HG03280 (cell line): ENCODE data around the gene KDM5C.

ENCODE experiments used
- ATAC-seq: cut with Tn5 transposase; IDR thresholded peaks from one replicate; pipeline ENCODE4 v1.9.1; 2021; ENCODE audit warnings: mild to moderate bottlenecking, moderate library complexity; ENCODE audit not compliant: unreplicated experiment

KDM5C gene

DNA sequence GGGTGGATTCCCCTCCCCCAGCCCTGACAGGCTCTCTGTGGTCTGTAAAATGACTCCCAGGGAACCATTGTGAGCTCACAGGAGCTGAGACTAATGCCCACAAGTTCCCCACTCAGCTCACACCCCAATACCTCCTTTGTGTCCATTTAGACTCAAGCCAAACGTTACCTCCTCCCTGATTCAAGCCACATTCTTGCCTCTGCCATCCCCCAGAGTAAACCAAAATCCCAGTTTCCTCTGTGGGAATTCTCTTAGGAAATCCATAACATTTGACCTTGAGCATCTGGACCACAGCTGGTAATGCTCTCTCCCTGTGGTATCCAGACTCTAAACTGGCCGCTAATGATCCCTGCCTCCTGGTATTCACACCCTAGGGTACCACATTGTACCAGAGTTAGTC lies 26.3 kb upstream of the KDM5C start:
- no peak for ATAC-seq

DNA sequence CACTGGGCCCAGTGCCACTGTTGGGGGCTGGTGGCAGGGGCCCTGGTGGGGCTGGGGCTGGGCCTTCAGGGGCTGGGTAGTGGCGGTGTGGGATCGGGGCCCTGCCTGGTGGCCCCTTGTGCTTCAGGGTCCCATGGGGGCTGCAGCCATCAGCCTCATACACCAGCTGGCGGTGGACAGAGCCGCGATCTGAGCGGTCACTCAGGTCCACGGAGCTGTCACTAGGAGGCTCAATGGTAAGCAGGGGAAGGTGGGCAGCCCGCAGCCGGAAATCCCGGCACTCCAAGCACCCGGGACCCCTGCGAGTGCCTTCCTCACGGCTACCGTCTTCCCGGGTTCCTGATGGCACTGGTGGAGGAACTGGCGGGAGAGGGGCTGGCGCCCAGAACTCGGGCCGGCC lies 25.5 kb upstream of the KDM5C start:
- ATAC-seq: no peak

DNA sequence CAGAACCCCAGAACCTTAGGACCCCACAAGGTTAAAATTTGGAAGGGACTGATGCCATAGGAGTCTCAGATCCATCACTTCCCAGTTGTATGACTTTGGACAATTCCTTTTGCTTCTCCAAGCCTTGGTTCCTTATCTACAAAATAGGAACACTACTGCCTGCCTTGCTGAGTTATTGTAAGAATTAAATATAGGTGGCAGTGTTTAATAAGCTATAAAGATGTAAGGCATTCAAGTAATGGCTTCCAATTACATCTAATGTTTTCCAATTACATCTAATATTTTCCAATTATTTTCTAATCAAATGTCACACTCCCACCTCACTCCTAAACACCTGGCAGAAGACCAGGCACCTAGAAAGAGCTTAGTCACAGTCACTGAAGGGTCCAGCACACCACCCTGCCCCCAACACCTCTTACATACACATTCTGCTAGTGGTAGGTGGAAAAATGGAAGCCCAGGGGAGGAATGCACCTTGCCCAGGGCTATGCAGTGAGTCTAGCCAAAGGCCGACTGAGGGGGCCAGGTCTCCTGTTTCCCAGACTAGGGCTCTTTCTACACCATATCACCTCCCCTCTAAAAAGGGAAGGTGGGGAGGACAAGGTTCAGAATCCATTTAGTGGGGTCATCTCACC lies 24.5 kb upstream of the KDM5C start:
- ATAC-seq: no peak

- ATAC-seq: no peak
Measured at GRCh38 chrX:53247928-53248327, 22.9 kb upstream of the KDM5C start.

- ATAC-seq: no peak
Measured at GRCh38 chrX:53246231-53246630, 21.2 kb upstream of the KDM5C start.

GRCh38 chrX:53244610-53245009 lies 19.6 kb upstream of the KDM5C start:
- no peak for ATAC-seq

- no peak for ATAC-seq
Measured at GRCh38 chrX:53242310-53242709, 17.3 kb upstream of the KDM5C start.

DNA sequence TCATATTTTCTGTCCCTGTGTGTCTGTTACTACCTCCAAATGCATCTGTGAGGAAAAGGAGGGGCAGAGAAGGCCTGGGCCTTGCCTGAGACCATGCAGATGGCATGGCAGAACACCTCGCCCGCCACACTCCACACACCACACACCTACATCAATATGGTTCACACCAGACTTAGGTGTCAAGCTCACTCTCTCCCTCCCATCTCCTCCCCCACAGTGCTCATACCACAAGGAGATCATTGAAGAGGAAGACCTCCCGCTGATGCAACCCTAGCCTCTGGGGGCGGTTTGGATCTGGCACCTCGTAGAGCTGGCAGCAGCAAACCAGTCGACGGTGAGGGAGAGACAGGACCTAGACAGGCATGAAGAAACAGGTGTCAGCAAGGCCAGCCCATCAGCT lies 16.6 kb upstream of the KDM5C start:
- no peak for ATAC-seq

DNA sequence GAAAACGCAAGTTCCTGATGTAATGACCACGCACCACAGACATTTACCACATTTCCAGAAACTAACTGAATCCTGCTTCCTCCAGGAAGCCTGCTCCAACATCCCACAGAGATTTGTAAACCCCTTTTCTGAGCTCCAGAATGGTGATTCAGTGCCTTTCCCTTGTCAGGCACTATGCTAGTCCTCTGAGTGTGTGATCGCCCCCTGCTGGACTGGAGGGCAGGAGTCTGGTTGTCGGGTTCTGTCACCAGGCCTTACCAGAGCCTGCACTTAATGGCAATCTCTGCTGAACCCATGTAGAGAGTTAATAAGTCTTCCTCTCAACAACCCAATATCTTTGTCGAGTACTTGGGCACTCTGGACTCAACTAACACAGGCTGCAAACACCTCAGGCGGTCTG lies 14.5 kb upstream of the KDM5C start:
- no peak for ATAC-seq

DNA sequence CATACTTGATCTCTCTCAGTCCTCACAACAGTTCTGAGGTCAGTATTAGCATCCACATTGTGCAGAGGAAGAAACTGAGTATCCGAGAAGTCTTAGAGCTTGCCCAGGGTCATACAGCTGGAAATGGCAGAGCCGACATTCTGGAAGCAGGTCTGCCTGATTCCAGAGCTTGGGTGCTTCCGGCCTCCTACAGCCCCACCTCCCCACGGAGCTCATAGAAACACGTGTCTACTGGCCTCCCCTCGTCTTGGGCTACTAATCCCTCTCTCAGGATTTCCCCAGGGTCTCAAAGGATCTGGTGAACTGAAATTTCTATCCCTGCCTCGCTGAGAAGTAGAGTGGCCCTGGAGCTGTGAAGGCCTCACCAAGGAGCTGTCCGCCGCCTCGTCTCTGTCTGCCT lies 12.0 kb upstream of the KDM5C start:
- ATAC-seq: no peak

GRCh38 chrX:53236025-53236679 lies 11.1 kb upstream of the KDM5C start:
- ATAC-seq: no peak

DNA sequence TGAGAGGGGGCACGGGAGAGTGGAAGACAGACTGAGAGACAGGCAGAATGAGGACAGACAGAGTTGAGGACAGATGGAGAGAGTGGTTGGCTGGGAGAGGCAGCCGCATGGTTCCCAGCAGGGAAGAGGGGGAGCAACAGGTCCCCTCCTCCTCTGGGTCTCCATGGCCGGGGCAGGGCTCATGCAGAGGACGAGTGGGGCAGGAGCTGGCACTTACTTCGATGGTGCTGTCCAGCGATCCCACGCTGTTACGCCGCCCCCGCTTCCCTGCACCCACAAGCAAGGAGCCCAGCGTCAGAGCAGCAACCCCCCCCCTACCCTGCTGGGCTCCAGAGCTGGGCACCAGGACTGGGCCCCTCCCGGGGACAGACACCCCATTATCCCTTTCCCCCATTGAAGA lies 10.6 kb upstream of the KDM5C start:
- no peak for ATAC-seq

GRCh38 chrX:53234484-53234883 lies 9.5 kb upstream of the KDM5C start:
- ATAC-seq: no peak

DNA sequence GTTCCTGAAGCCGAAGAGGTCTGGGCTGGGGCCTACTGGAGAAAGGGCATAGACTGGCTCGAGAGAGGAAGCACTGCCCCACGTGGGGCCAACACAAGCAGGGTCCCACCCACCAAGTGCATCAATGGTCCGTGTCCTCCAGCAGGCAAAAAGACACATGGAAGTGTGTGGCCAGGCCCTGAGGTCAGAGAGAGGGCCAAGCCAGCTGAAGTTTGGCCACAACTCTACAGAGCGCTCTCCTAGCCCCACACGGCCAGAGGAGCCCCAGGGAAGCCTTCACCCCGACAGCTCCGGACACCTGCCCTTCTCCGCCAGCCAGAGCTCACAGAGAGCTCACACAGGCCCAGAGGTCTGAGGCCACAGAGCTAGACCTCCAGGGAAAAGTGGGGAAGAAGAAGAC lies 8.5 kb upstream of the KDM5C start:
- no peak for ATAC-seq

DNA sequence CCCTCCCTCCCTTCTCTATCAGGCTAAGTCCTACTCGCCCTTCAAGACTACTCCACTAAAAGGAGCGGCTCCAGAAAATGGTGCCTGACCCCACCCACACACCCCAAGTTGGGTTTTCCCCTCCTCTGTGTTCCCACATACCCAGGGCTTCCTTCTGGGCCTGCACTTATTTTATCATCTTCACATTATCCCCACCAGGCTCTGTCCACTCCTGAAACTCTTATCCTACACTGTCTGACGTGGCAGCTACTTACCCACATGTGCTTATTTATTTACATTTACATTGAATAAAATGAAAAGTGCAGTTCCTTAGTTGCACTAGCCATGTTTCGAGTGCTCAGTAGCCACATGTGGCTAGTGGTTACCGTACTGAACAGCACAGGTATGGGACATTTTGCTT lies 5.1 kb upstream of the KDM5C start:
- no peak for ATAC-seq

GRCh38 chrX:53227224-53227765 lies 2.3 kb upstream of the KDM5C start:
- no peak for ATAC-seq

DNA sequence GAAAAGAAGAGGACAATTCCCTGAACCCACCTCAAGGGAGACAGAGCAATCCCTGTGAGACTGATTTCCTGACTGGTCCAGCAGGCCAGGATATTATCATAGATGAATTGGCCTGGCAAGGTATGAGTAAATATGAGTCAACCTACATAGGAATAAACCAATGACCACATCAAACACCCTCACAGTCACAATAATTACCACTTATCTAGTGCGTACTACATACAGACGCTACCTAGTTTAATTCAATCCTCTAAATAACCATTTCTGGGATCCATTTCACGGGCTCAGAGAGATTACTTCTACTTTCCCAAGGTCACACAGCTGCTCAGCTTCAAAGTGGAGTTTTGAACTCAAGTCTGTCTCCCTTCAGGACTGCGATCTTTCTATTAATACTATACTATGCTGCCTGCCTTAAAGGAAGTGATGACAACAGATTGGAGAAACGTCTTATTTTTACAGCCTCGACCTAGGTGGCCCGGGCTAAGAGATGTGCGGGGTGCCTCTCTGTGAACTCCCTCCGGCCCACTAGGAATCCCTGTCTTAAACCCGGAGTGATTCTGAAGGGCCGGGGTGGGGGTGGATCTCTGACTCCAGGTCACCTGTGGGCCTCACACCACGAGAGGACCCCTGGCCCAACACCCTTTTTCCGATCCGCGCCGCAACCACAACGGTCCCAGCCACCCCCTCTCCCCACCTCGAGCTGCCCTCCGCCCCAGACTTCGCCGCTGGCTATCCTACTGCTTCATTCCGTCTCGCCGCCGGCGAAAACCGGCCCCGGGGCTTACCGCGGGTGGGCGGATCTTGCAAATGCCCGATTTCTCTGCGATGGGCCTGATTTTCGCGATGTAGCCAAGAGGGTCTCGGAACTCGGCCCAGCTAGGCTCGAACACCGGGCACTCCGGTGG lies 800 bp downstream of the KDM5C start:
- ATAC-seq: no peak

- no peak for ATAC-seq
Measured at GRCh38 chrX:53223068-53223693, 1.8 kb downstream of the KDM5C start.

DNA sequence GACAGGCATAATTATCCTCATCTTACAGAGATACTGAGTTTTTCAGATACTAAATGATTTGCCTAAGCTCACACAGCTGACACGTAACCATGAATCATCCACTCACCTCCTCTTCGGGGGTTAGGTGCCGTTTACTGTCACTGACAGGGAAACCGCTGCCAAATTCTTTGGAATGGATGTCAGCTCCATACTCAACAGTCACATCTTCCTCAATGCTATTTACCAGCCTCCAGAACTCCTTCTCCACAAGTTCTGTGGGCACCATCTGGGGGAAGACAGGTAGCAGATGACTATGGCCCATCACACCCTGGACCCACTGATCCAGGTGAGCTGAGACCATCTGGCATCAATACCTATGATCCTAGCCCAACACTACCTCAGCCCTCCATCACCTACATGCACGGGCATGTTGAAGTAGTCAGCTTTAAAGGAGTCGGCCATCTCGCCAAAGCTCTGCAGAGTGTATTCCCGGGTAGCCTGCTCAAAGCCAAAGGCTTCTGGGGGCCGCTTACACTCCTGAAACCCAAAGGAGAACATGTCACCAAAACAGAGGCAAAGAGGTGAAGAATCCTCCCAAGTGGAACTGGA lies 13.5 kb downstream of the KDM5C start:
- ATAC-seq: no peak

DNA sequence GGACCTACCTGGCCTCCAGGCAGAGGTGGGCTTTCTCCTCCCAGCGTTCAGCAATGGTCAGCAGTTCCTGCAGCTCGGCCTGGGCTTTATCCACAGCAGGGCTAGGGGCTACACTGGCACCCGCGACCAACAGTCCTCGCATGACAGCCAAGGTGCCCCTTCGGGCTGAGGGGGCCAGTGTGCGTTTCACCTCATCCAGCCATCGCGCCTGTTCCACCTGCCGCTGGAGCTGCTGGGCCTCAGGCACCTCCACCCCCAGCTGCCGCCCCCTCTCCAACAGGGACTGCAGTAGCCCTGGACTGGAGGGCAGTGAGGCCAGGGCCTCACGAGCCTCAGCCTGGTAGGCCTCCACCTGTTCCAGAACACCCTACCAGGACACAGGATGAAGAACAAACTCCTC lies 28.3 kb downstream of the KDM5C start:
- ATAC-seq: no peak

- ATAC-seq: no peak
Measured at GRCh38 chrX:53195401-53195800, 29.6 kb downstream of the KDM5C start.
